Measurements from ENCODE around the gene DCT.
"Not testable (repeated sequence)": the region's sequence is repeated elsewhere in the genome, so short reads cannot be mapped to it uniquely, and the experiment has no call there.

The DCT gene

DNA sequence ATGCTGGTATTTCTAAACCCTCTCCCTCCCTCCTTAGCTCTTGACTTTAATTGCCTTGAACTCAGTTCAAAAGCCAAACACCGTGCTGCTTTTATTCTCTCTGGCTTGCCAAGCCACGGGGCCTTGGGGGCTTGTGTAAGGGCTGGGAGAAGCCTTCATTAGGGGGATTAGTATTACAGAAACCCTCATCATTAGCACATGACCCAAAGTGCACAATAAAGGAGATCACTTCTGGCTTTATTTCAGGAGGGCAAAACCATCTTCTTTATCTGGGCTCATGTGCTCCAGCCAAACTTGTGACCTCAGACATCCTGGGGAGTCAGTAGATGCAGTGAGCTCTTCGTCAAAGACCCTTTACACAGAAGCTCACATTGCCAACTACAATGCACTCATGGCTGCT, at the start of gene DCT:
TSS of gene DCT (minus strand) at position 67 of the 400 bp plus-strand sequence. CDS start 427 bp downstream, outside the sequence.
- no peak for DNase-seq

DNA sequence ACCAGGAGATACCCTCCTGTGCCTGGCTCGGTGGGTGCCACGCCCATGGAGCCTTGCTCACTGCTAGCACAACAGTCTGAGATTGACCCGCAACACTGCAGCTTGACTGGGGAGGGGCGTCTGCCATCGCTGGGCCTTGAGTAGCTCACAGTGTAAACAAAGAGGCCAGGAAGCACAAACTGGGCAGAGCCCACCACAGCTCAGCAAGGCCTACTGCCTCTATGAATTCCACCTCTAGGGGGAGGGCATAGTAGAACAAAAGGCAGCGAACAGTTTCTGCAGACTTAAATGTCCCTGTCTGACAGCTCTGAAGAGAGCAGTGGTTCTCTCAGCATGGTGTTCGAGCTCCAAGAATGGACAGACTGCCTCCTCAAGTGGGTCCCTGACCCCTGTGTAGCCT, 47.5 kb upstream of the DCT start:
- DNase-seq = not testable (repeated sequence)

DNA sequence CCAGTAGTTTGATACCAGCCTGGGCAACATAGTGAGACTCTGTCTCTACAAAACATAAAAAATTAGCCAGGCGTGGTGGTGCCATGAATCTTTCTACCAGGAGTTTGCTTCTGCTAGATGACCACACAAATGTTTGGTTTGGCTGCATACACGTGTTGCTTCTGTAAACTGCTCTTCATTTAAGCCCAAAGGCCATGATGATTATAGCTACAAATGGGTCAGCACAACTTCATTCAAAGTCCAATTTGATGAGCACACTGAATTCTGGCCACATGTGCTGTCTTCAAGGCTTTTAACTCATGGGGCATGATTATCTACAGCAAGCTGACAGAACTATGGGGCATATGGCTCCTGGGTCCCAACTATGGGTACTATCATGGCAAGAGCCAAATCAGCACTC, 46.3 kb upstream of the DCT start:
- no peak for DNase-seq

DNA sequence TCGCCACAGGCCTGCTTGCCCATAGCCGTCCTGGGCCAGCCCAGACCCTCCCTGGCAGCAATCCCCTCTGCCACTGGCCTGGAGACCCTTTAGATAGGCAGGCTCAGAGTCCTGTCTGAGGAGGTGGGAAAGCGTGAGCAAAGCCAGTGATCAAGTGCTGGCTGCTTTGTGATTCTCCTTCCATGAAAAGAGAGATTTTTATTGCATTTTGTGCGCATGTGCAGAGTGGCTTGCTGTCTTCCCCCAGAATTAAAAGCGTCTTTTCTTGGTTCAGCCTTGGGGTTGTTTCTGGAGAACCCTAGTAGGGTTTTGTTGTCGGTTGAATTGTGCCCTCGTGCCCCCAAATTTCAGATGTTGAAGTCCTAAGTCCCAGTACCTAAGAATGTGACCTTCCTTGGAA, 44.9 kb upstream of the DCT start:
- no peak for DNase-seq

DNA sequence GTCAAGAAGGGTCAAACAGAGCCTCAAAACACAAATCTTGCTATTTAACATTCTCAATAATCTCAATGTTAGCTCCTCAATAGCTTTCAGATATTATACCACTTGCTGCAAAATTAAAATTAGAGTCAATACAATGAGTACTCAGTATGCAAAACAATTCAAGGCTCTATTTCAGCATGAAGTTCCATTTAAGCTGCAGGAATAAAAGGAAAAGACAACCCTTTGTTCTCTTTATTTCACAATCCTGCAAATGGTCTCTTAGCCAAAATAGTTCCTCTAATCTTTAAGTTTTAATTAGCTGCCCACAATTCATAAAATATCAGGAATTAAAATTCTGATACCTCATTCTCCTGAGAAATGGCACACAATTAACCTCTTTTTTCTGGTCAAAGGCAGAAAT, 40.5 kb upstream of the DCT start:
- peak; percentile 56 to 70 for DNase-seq

- no peak for DNase-seq
Measured at GRCh38 chr13:94516456-94516855, 37.0 kb upstream of the DCT start.

GRCh38 chr13:94515911-94516310, 36.4 kb upstream of the DCT start:
- DNase-seq = no peak

DNA sequence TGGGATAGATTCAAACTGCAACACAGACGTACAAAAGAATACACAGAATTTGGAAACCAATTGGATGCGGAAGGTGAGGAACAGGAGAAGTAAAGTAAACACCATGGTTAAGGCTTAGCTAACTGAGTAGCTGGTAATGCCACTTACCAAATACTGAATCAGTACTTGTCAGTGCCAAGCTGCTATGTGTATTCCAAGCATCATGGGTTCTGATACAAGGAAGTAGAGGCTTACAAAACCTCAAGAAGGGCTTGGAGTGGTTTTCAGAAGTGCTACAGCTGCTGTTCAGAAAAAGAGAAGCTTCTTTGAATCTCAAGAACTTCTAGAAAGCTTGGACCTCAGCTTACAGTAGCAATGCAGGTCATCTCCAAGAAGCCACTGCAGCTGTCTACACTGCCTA, 35.9 kb upstream of the DCT start:
- DNase-seq = no peak

DNA sequence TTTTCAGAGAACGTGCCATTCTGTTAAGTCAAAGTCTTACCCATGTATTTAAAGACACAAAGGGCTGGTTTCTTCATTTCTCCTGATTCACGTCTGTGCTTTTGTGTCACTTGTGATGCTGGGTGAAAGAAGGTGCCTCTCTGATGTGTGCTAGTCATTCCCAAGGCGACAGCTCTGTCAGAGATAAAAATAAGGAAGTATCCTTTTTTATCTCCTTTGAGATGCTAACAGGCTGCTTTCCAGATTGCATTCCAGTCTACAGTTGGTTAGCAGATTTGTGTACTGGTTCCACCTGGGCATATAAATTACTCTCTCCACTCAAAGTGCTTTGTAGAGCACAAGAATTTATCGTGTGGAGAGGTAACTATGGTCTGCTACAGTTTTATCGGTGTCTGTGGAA, 33.5 kb upstream of the DCT start:
- DNase-seq = no peak

DNA sequence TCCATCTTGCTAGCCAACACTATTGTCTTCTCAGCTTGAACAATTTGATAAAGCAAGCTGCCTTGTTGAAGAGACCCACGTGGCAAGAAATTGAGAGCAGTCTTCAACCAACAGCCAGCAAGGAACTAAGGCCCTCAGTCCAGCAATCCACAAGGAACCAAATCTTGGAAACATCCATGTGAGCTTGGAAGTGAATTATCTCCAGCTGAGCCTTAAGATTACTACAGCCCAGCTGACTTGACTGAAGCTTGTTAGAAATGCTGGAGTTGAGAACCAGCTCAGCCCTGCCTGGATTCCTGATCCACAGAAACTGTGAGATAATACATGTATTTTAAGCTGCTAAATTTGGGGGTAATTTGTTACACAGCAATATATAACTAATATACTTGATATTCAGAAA, 26.2 kb upstream of the DCT start:
- no peak for DNase-seq

DNA sequence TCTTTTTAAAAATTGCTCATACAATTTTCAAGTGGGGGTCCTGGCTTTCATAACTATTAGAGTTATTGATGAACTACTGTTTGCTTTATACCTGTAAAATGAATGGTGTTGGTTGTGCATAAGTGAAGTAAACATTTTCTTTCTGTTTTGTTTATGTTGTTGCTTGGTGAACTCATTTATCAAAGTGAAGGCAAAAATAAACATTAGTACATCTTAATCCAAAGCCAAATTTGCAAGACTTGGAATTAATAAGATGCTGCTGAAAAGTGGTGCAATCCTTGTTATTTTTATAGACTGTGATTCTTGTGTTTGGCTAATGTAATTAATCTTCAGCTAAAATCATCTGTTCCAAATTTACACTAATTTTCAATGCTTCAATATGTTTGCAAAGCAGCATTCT, 24.4 kb upstream of the DCT start:
- DNase-seq = no peak

- DNase-seq = not testable (repeated sequence)
Measured at GRCh38 chr13:94498831-94499230, 19.3 kb upstream of the DCT start.

GRCh38 chr13:94495806-94496205, 16.3 kb upstream of the DCT start:
- DNase-seq = no peak

- no peak for DNase-seq
Measured at GRCh38 chr13:94494026-94494425, 14.5 kb upstream of the DCT start.

- DNase-seq = no peak
Measured at GRCh38 chr13:94487043-94487442, 7.6 kb upstream of the DCT start.

- no peak for DNase-seq
Measured at GRCh38 chr13:94483970-94484369, 4.5 kb upstream of the DCT start.

- DNase-seq = no peak
Measured at GRCh38 chr13:94481941-94482340, 2.5 kb upstream of the DCT start.

DNA sequence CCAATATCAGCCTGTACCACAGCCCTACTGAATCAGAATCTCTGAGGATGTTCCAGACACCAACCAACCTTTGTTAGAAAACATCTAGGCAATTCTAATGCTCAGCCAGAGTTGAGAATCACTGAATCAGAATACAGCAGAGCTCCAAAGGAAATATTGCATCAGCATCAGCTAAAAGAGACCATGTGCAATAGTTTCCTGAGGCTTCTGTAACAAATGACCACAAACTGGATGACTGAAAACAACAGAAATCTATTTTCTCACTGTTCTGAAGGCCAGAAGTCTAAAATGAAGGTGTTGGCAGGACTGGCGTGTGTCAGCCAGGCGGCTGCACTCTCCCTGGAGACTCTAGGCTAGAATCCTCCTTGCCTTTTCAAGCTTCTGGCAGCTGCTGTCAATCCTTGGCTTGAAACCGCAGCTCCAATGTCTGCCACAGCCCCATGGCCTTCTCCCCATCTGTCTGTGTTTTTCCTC, 1.2 kb upstream of the DCT start:
- no peak for DNase-seq

DNA sequence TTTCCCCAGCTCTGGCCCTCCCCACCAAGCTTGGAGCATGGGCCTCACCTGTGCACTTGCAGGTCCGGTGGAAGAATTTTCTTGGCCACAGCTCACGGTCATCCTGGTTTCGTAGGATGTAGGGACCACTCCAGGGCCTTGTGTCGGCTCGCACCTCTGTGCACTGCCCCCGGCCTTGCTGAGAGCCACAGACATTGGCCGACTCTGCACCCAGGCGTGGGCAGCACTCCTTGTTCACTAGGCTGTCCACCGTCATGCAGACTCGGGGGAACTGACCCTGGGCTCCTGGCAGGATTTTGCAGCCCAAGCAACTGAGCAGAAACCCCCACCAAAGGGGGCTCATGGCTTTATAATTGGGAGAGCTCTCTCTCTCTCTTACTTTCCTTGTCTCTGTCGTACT, 569 bp downstream of the DCT start:
- DNase-seq = no peak

DNA sequence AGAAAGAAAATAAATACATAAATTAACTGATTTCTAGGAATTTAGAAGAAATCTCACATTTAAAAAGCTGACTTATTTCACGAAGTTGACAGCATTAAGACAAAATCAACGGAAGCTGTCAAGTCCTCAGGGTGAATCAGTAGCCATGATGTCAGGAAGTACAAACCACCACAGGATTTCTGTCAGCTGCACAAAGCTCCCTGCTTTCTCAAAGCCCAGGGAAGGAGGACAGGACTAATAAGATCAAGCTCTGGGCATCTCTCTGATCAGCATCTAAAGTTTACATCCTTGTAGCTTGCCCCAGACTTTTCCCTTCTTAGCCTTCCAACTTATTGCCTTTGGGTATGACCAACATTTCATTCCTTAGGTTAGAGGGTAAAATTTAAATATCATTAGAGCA, 9.4 kb downstream of the DCT start:
- DNase-seq = no peak

DNA sequence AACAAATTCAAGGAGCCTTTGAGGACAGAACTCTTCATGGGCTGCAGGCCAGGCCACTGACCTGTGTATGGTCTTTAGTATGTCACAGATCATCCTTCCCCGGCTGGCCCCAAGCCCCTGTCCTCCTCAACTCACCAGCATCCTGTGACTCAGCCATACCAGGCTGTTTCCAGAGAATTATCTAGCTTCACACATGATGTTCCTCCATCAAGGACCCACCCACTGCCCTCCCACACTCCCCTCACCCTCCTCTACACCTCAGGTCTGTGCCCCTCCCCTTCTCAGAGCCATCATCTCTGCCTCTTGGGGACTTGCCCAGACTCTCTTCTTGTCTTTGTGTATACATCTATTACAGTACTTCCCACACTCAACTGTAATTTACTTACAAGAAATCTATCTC, 14.7 kb downstream of the DCT start:
- no peak for DNase-seq

DNA sequence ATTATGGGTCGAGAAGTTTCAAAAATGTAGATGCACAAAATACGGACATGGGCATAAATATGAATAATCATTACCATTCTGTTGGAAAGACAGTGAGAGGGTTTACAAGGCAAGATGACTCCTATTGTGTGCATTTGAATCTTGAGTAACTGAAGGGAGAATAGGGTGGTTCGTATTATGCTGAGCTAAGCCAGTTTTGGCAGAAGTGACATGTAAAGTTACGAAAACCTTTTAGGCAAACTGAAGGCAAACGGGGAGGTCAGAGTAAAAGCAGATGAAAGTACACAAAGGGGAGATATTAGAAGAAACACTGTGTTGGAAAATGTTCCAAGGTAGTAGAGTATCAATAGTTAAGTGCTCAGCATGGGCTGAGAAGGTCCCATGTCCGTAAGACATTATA, 16.8 kb downstream of the DCT start:
- no peak for DNase-seq

GRCh38 chr13:94459116-94459515, 20.4 kb downstream of the DCT start:
- no peak for DNase-seq

DNA sequence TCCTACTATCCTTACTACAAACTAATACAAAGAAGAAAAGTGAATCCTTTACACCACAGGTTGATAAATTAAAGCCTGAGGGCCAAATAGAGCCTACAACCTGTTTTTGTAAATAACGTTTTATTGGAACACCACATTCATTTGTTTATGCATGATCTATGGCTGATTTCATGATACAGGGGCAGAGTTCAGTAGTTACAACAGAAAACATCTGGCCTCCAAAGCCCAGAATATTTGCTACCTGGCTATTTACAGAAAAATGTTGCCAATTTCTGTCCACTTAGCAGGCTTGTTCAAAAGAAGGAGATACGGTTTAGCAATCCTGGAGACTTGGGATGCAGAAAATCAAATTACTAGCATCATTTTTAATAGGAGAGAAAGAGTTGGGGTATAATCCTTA, 24.1 kb downstream of the DCT start:
- peak; percentile 32 to 59 for DNase-seq

GRCh38 chr13:94454906-94455305, 24.6 kb downstream of the DCT start:
- no peak for DNase-seq

- DNase-seq = no peak
Measured at GRCh38 chr13:94454334-94454733, 25.1 kb downstream of the DCT start.

Measured in NCI-H526 (cell line).